ENCODE measurements around the gene TMEM151A.

TMEM151A gene

GRCh38 chr11:66323684-66324083, 32.0 kb downstream of the TMEM151A start:
- DNase-seq (ENCODE audit: low spot score): no peak

- no peak for DNase-seq (ENCODE audit: low spot score)
These were observed 33.0 kb downstream of the TMEM151A start for GRCh38 chr11:66324664-66325063.

GRCh38 chr11:66325263-66325671, 33.6 kb downstream of the TMEM151A start:
- DNase-seq (ENCODE audit: low spot score): no peak

GRCh38 chr11:66326261-66327111, 34.8 kb downstream of the TMEM151A start:
- DNase-seq (ENCODE audit: low spot score): peak; percentile 51

GRCh38 chr11:66327171-66328030, 35.7 kb downstream of the TMEM151A start:
- peak; percentile 50 for DNase-seq (ENCODE audit: low spot score)

GRCh38 chr11:66328031-66328301, 36.3 kb downstream of the TMEM151A start:
- DNase-seq (ENCODE audit: low spot score): no peak

GRCh38 chr11:66328302-66329144, 36.8 kb downstream of the TMEM151A start:
- peak; percentile 90 for DNase-seq (ENCODE audit: low spot score)

- DNase-seq (ENCODE audit: low spot score): no peak
These were observed 37.5 kb downstream of the TMEM151A start for GRCh38 chr11:66329165-66329673.

GRCh38 chr11:66330931-66331330, 39.2 kb downstream of the TMEM151A start:
- peak; percentile 46 for DNase-seq (ENCODE audit: low spot score)

GRCh38 chr11:66331542-66332370, 40.1 kb downstream of the TMEM151A start:
- DNase-seq (ENCODE audit: low spot score): peak; percentile 37

- no peak for DNase-seq (ENCODE audit: low spot score)
These were observed 40.9 kb downstream of the TMEM151A start for GRCh38 chr11:66332371-66333219.

- DNase-seq (ENCODE audit: low spot score): peak; percentile 35
These were observed 41.7 kb downstream of the TMEM151A start for GRCh38 chr11:66333220-66333877.

GRCh38 chr11:66333896-66334604, 42.4 kb downstream of the TMEM151A start:
- peak; percentile 46 for DNase-seq (ENCODE audit: low spot score)

GRCh38 chr11:66334605-66335442, 43.1 kb downstream of the TMEM151A start:
- no peak for DNase-seq (ENCODE audit: low spot score)

GRCh38 chr11:66335531-66336233, 44.0 kb downstream of the TMEM151A start:
- peak; percentile 63 for DNase-seq (ENCODE audit: low spot score)

GRCh38 chr11:66336234-66337102, 44.8 kb downstream of the TMEM151A start, which contains the start of gene RIN1:
Gene RIN1, minus strand, starts transcription at chr11:66336434. Its CDS starts 32 bp downstream, at chr11:66336402.
- DNase-seq (ENCODE audit: low spot score): peak; percentile 81

Data from ecto neural progenitor cell (in vitro differentiated cells).